ENCODE data around the gene C1GALT1C1. TPM values are rescaled to one million over a fixed set of nuclear protein-coding genes. Genes with fewer than 3 reads are reported as not detected.
"Not testable (repeated sequence)": the region's sequence is repeated elsewhere in the genome, so short reads cannot be mapped to it uniquely, and the experiment has no call there.

C1GALT1C1 gene
- total and polyA plus RNA-seq, 11 donors, result 12.9 to 29.3 (median 18.5) TPM

DNA sequence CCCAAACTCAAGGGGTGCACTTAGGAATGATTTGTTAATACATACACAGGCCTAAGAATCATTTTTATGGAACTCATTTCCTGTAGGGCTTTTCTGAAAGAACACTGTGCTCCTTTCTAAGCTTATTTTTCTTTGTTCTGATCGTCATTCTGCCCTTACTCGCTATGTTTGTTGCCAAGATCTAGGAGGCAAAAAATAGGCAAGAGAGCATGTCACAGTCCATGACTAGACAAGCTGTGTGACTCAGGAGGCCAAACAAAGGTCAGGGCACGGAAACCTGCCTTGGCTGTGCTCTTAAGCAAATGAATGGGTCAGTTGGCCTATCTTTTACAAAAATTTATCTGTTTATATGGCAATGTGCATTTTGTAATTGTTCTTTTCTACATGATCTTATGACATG is 42.5 kb upstream of the C1GALT1C1 start:
- TF ChIP-seq, protein P1, sequence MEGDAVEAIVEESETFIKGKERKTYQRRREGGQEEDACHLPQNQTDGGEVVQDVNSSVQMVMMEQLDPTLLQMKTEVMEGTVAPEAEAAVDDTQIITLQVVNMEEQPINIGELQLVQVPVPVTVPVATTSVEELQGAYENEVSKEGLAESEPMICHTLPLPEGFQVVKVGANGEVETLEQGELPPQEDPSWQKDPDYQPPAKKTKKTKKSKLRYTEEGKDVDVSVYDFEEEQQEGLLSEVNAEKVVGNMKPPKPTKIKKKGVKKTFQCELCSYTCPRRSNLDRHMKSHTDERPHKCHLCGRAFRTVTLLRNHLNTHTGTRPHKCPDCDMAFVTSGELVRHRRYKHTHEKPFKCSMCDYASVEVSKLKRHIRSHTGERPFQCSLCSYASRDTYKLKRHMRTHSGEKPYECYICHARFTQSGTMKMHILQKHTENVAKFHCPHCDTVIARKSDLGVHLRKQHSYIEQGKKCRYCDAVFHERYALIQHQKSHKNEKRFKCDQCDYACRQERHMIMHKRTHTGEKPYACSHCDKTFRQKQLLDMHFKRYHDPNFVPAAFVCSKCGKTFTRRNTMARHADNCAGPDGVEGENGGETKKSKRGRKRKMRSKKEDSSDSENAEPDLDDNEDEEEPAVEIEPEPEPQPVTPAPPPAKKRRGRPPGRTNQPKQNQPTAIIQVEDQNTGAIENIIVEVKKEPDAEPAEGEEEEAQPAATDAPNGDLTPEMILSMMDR (IDR thresholded peaks at IDR 0.05), result no peak
- no peak for TF ChIP-seq POLR2A (IDR thresholded peaks at IDR 0.05)
- H3K9me3 ChIP-seq, result no peaks in the 10 kb centered on the region
- H3K4me1 ChIP-seq, result peaks cover 0 to 16% (median 8%) of the 10 kb centered on the region in 12 donors
- H3K27me3 ChIP-seq, result no peaks in the 10 kb centered on the region
- intact Hi-C loops (cut with DNase I), result loop anchor here in 1 of 10 donors (2.0 kb wide), 1 partner anchor 42 kb away; the partner anchor contains the start of gene C1GALT1C1
- WGBS, 4 donors, result 14 to 45% (median 38%) methylated on average over 3 of the region's 3 CpGs
- DNase-seq, result peak in 4 of 5 donors; percentile 12 to 68 (median 28)
- H3K4me3 ChIP-seq, result no peak overlapping the region
- H3K36me3 ChIP-seq, result no peaks in the 10 kb centered on the region
- peak overlapping the region; percentile 20 to 75 (median 56) for H3K27ac ChIP-seq
- peak; percentile 90 to 96 (median 93) for ATAC-seq

DNA sequence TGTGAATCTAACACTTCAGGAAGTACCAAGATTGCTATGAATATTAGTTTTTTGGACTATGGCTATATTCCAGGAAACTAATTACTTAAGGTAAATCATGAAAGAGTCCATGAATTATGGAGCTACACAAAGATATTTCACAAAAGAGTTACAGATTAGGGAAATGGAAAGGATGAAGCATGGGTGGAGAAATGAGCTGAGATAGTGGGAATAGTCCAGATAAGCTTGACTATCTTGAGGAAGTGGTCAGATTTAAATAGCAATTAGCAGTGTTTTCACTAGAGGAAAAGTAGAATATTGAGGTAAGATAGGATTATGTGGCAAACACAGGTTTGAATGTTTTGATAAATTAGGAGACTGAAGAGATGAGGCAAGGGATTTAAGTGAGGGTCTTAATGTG is 42.1 kb upstream of the C1GALT1C1 start:
- no peaks in the 10 kb centered on the region for H3K36me3 ChIP-seq
- H3K27ac ChIP-seq, result peak overlapping the region in 11 of 12 donors; percentile 20 to 75 (median 57)
- DNase-seq (no peak), ATAC-seq (peak in 1 of 4 donors; percentile 39)
- no peak overlapping the region for H3K4me3 ChIP-seq
- TF ChIP-seq, protein P1 (IDR thresholded peaks at IDR 0.05), result no peak
- no peak for TF ChIP-seq POLR2A (IDR thresholded peaks at IDR 0.05)
- no peaks in the 10 kb centered on the region for H3K9me3 ChIP-seq
- intact Hi-C loops (cut with DNase I), result loop anchor here in 1 of 10 donors (2.0 kb wide), 1 partner anchor 41 kb away; the partner anchor contains the start of gene C1GALT1C1
- peaks cover 0 to 16% (median 8%) of the 10 kb centered on the region in 12 donors for H3K4me1 ChIP-seq
- H3K27me3 ChIP-seq, result no peaks in the 10 kb centered on the region

DNA sequence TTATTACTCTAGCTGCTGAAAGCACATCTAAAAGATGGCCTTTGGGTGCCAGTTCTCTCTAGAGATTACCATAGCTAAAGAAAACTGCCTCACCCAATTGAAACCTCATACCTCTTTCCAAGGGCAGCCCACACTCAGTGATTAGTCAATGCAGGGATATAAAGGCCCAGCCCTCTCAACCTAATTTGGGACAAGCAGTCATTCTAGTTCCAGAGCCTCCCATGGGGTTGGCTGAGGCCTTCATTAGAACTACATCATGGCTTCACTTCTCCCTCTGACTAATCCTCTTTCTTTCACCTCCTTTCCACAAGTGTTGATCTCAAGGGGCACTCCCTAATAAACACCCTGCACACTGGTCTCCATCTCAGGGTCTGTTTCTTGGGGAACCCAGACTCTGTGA is 38.5 kb upstream of the C1GALT1C1 start:
- intact Hi-C loops (cut with DNase I), result loop anchor here in 7 of 10 donors (5.0 to 10.0 kb wide), 3 partner anchors 164 to 174 kb away; no protein-coding TSS in a partner anchor
- H3K4me3 ChIP-seq, result no peak overlapping the region
- H3K4me1 ChIP-seq, result peaks cover 0 to 16% (median 8%) of the 10 kb centered on the region in 12 donors
- no peak overlapping the region for H3K27ac ChIP-seq
- H3K9me3 ChIP-seq, result no peaks in the 10 kb centered on the region
- no peaks in the 10 kb centered on the region for H3K36me3 ChIP-seq
- ATAC-seq (no peak), DNase-seq (no peak)
- H3K27me3 ChIP-seq, result no peaks in the 10 kb centered on the region
- TF ChIP-seq POLR2A (IDR thresholded peaks at IDR 0.05), result no peak
- TF ChIP-seq, protein P1 (IDR thresholded peaks at IDR 0.05), result no peak

DNA sequence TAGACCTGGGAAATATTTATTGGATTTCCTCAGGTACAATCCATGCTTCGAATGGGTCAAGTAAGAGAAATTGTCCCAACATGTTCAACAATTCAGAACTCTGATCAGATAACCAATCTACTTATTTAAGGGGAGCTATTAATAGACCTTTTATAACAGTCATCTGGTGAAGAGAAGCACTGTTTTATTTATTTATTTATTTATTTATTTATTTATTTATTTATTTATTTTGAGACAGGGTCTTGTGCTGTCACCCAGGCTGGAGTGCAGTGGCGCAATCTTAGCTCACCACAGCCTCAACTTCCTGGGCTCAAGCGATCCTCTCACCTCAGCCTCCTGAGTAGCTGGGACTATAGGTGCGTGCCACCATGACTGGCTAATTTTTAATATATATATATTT is 34.7 kb upstream of the C1GALT1C1 start:
- not testable (repeated sequence) for H3K27me3 ChIP-seq, H3K36me3 ChIP-seq, DNase-seq, H3K9me3 ChIP-seq, H3K4me3 ChIP-seq, ATAC-seq, H3K4me1 ChIP-seq, H3K27ac ChIP-seq
- WGBS, 4 donors, result 79 to 93% (median 87%) methylated on average over 4 of the region's 4 CpGs
- intact Hi-C loops (cut with DNase I), result loop anchor here in 5 of 10 donors (10.0 kb wide), 2 partner anchors 160 to 170 kb away; no protein-coding TSS in a partner anchor

DNA sequence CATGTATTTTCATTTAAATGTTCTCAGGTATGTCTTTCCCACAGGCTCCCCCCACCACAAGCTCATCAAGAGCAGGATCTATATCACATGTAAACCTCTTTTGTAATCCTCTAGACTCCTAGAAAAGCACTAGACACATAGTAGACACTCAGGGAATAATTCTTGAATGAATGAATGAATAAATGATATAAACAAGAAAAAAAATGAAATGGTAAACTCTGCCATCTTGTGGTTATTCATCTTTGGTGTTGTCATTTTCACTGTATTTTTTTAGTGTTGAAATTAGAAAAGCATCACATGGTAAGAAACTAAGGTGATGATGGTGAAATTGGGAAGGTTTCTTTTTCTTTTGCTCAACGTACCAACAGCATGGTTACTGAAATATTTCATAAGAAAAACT is 34.2 kb upstream of the C1GALT1C1 start:
- Histone ChIP-seq H3K4me1 (no peaks in the 10 kb centered on the region), H3K4me3 (no peak overlapping the region), H3K9me3 (no peaks in the 10 kb centered on the region), H3K36me3 (no peaks in the 10 kb centered on the region), H3K27me3 (no peaks in the 10 kb centered on the region), H3K27ac (no peak overlapping the region)
- no peak for ATAC-seq
- no peak for DNase-seq
- no peak for TF ChIP-seq POLR2A (IDR thresholded peaks at IDR 0.05)
- TF ChIP-seq, protein P1 (IDR thresholded peaks at IDR 0.05), result peak in 6 of 12 donors; percentile 21 to 38 (median 28)
- WGBS, 4 donors, result 29 to 67% (median 45%) methylated on average over 1 of the region's 1 CpG
- intact Hi-C loops (cut with DNase I), result loop anchor here in 5 of 10 donors (10.0 kb wide), 2 partner anchors 159 to 169 kb away; no protein-coding TSS in a partner anchor
